Measurements from ENCODE around the gene AP3S1.

The AP3S1 gene

DNA sequence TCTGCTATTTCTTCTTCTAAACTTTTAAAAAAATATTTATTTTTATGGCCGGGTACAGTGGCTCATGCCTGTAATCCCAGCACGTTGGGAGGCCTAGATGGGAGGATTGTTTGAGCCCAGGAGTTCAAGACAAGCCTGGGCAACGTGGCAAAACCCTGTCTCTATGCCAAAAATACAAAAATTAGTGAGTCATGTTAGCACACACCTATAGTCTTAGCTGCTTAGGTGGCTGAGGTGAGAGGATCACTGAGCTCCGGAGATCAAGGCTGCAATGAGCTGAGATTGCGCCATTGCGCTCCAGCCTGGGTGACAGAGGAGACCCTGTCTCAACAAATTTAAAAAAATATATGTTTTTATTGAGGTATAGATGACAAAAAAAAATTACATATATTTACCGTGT is 5.6 kb downstream of the AP3S1 start:
- DNase-seq (ENCODE audit: low read depth), result no peak
- no peak overlapping the region for H3K4me3 ChIP-seq (ENCODE audit: control insufficient read depth, low read depth, low read length)
- TF ChIP-seq, protein P1, sequence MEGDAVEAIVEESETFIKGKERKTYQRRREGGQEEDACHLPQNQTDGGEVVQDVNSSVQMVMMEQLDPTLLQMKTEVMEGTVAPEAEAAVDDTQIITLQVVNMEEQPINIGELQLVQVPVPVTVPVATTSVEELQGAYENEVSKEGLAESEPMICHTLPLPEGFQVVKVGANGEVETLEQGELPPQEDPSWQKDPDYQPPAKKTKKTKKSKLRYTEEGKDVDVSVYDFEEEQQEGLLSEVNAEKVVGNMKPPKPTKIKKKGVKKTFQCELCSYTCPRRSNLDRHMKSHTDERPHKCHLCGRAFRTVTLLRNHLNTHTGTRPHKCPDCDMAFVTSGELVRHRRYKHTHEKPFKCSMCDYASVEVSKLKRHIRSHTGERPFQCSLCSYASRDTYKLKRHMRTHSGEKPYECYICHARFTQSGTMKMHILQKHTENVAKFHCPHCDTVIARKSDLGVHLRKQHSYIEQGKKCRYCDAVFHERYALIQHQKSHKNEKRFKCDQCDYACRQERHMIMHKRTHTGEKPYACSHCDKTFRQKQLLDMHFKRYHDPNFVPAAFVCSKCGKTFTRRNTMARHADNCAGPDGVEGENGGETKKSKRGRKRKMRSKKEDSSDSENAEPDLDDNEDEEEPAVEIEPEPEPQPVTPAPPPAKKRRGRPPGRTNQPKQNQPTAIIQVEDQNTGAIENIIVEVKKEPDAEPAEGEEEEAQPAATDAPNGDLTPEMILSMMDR (conservative IDR thresholded peaks at IDR 0.05; ENCODE audit: control insufficient read depth, insufficient read depth, low read depth, low read length), result no peak

GRCh38 chr5:115849258-115849798 is 7.6 kb downstream of the AP3S1 start:
- TF ChIP-seq, protein P1 (conservative IDR thresholded peaks at IDR 0.05; ENCODE audit: control insufficient read depth, insufficient read depth, low read depth, low read length), result no peak
- no peak overlapping the region for H3K4me3 ChIP-seq (ENCODE audit: control insufficient read depth, low read depth, low read length)
- no peak for DNase-seq (ENCODE audit: low read depth)

- TF ChIP-seq, protein P1 (conservative IDR thresholded peaks at IDR 0.05; ENCODE audit: control insufficient read depth, insufficient read depth, low read depth, low read length), result no peak
- H3K4me3 ChIP-seq (ENCODE audit: control insufficient read depth, low read depth, low read length), result no peak overlapping the region
- peak; percentile 44 for DNase-seq (ENCODE audit: low read depth)
Observed at GRCh38 chr5:115850744-115851416, 9.1 kb downstream of the AP3S1 start.

DNA sequence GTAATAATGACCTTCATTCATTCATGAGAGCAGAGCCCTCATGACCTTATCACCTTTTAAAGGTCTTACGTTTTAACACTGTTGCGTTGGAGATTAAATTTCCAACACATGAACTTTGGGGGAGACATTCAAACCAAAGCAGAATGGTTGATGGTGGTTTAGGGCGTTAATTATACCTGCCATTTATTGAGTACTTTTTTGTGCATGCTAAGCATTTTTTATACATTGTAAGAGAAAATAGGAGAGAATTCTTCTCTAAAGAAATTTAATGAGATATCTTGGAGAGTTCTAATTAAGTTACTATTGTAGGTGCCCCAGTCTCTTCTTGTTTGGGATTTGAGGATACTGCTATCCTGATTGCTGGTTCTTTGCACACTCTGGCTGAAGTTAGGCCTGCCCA is 12.4 kb downstream of the AP3S1 start:
- DNase-seq (ENCODE audit: low read depth), result no peak
- TF ChIP-seq, protein P1 (conservative IDR thresholded peaks at IDR 0.05; ENCODE audit: control insufficient read depth, insufficient read depth, low read depth, low read length), result no peak
- no peak overlapping the region for H3K4me3 ChIP-seq (ENCODE audit: control insufficient read depth, low read depth, low read length)

DNA sequence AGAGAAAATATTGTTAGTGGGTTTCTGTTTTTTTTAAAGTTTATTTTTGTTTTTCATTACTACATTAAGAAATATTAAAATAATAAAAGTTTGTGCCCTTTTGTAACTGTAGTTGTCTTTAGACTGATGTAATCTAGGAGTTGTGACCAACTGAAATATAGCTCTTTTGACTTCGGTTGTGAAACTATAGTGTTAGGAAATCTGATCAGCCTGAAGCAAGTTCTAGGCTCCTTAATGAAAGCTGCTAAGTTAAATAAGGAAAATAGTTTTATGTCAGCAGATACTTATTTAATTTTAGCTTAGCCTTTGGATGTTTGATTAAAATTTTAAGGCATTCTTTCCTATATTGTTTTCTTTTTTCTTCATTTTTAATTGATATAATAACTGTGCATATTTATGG is 14.2 kb downstream of the AP3S1 start:
- DNase-seq (ENCODE audit: low read depth), result peak; percentile 45
- TF ChIP-seq, protein P1 (conservative IDR thresholded peaks at IDR 0.05; ENCODE audit: control insufficient read depth, insufficient read depth, low read depth, low read length), result no peak
- H3K4me3 ChIP-seq (ENCODE audit: control insufficient read depth, low read depth, low read length), result no peak overlapping the region

DNA sequence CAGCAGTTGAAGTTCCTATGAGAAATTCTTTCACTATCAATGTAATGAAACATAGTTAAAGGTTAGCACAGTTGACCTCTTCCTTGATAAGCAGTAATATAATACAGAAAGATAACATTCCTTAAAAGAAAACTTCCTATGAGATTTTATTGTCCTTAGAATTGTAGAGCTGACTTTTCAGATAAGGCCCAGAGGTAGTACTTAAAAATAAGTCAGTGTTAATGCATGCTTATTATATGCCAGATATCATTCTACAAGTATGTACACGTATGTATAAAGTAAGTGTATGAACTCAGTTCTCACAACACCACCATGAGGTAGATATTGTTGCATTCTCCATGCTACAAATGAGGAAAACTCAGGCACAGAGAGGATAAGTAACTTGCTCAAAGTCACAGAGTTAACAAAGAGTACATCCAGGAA is 15.3 kb downstream of the AP3S1 start:
- TF ChIP-seq, protein P1 (conservative IDR thresholded peaks at IDR 0.05; ENCODE audit: control insufficient read depth, insufficient read depth, low read depth, low read length), result no peak
- DNase-seq (ENCODE audit: low read depth), result no peak
- no peak overlapping the region for H3K4me3 ChIP-seq (ENCODE audit: control insufficient read depth, low read depth, low read length)

All from fibroblast of mammary gland (primary cell).